Right cardiac atrium (tissue), 5 donors: ENCODE measurements around the gene GJC2. TPM values are rescaled to one million over a fixed set of nuclear protein-coding genes. Genes with fewer than 3 reads are reported as not detected.
"Not testable (repeated sequence)": the region's sequence is repeated elsewhere in the genome, so short reads cannot be mapped to it uniquely, and the experiment has no call there.

Experiments used
- ATAC-seq, 2 donors: fragments of 200-7000 bp; cut with Tn5 transposase; one replicate each; pipeline versions ENCODE4 v1.8.0 to v1.9.1; 2020; ENCODE audit warnings: moderate library complexity in 2 of 2, mild to moderate bottlenecking in 1 of 2
- DNase-seq, 3 donors: peaks; one replicate each; pipeline ENCODE4 v3.0.0-alpha.2; 2020
- H3K27ac ChIP-seq: one replicate; pipeline ENCODE4 v1.5.1; 2013; ENCODE audit warnings: mild to moderate bottlenecking, low read length, control low read depth, moderate library complexity
- H3K27me3 ChIP-seq: one replicate; pipeline ENCODE4 v1.6.1; 2013; ENCODE audit not compliant: control insufficient read depth, insufficient read depth
- H3K4me1 ChIP-seq: one replicate; pipeline ENCODE4 v1.6.1; 2013; ENCODE audit warnings: low read length; ENCODE audit not compliant: control insufficient read depth, insufficient read depth
- H3K4me3 ChIP-seq: one replicate; pipeline ENCODE4 v1.5.1; 2013; ENCODE audit warnings: low read length, control low read depth
- H3K9me3 ChIP-seq: one replicate; pipeline ENCODE4 v1.6.1; 2013; ENCODE audit warnings: low read length; ENCODE audit not compliant: control insufficient read depth
- WGBS: extraction: QIAGEN DNeasy Blood & Tissue Kit; methylation state at CpG from one replicate; pipeline ENCODE4 v1.1.7; 2013; 5-methylcytosine and 5-hydroxymethylcytosine counted together
- intact Hi-C, 4 donors: fragments of 100-400 bp; cut with DNase I; formaldehyde crosslinking; loops; one replicate each; pipeline versions ENCODE4 v1.11.0 to v1.14.0; 2022 to 2023
- polyA plus RNA-seq: library from polyadenylated mRNA; stranded (reverse); fragments of 200-250 nt; gene quantifications from one replicate; pipeline ENCODE4 v1.2.3, GENCODE V29; 2013
- total RNA-seq, 4 donors: library from RNA; stranded (reverse); fragmentation: NEBNext Ultra II Directional; extraction: Animal tissue kit (Norgen Biotek cat#: 25700); gene quantifications; one replicate each; pipeline ENCODE4 v1.2.1, GENCODE V29; 2021
- donor health status: healthy with polysubstance abuse.
- donor health status: DM: no; HTN: yes; CAD: no.
- donor health status: DM: no; HTN: no; CAD: no.
- donor health status: DM: no; HTN: yes; CAD: no; lungs with severe emphysema.
- donor health status: DM: yes; HTN: yes; CAD: no.

GJC2 gene
- total and polyA plus RNA-seq, 5 donors: 1.2 to 2.2 (median 1.6) TPM

- ATAC-seq: no peak
- Histone ChIP-seq H3K27ac (no peak overlapping the region), H3K27me3 (no peaks in the 10 kb centered on the region), H3K9me3 (no peaks in the 10 kb centered on the region), H3K4me3 (no peak overlapping the region), H3K4me1 (peaks cover 2% of the 10 kb centered on the region)
- WGBS: 80% methylated on average over 2 of the region's 2 CpGs
- intact Hi-C loops: no loop called here
- no peak for DNase-seq
These were observed 19.6 kb downstream of the GJC2 start for GRCh38 chr1:228169345-228169744.

- ATAC-seq (no peak), DNase-seq (no peak)
- intact Hi-C loops: no loop called here
- WGBS: 84% methylated on average over 7 of the region's 7 CpGs
- Histone ChIP-seq H3K27me3 (no peaks in the 10 kb centered on the region), H3K4me3 (no peak overlapping the region), H3K4me1 (peaks cover 2% of the 10 kb centered on the region), H3K9me3 (no peaks in the 10 kb centered on the region), H3K27ac (no peak overlapping the region)
These were observed 20.9 kb downstream of the GJC2 start for GRCh38 chr1:228170666-228171065.

GRCh38 chr1:228171221-228171891 lies 21.6 kb downstream of the GJC2 start:
- no peaks in the 10 kb centered on the region for H3K9me3 ChIP-seq
- no peaks in the 10 kb centered on the region for H3K27me3 ChIP-seq
- H3K27ac ChIP-seq: no peak overlapping the region
- DNase-seq (no peak), ATAC-seq (no peak)
- whole genome bisulfite sequencing: 78% methylated on average over 10 of the region's 10 CpGs
- H3K4me1 ChIP-seq: peaks cover 2% of the 10 kb centered on the region
- no peak overlapping the region for H3K4me3 ChIP-seq
- intact Hi-C loops: no loop called here

- Histone ChIP-seq H3K27me3 (no peaks in the 10 kb centered on the region), H3K4me1 (no peaks in the 10 kb centered on the region), H3K27ac (no peak overlapping the region), H3K4me3 (no peak overlapping the region), H3K9me3 (no peaks in the 10 kb centered on the region)
- 85% methylated on average over 21 of the region's 21 CpGs for WGBS
- DNase-seq (no peak), ATAC-seq (no peak)
- intact Hi-C loops: no loop called here
These were observed 23.1 kb downstream of the GJC2 start for GRCh38 chr1:228172591-228173527.

GRCh38 chr1:228173528-228174481 lies 24.1 kb downstream of the GJC2 start:
- 70% methylated on average over 31 of the region's 69 CpGs for WGBS
- intact Hi-C loops, H3K4me3 ChIP-seq, H3K27me3 ChIP-seq, H3K4me1 ChIP-seq, H3K9me3 ChIP-seq, H3K27ac ChIP-seq: not testable (repeated sequence)
- peak in 1 of 2 donors; percentile 17 for ATAC-seq
- DNase-seq: peak in 1 of 3 donors; percentile 34

- DNase-seq: peak in 1 of 3 donors; percentile 29
- Histone ChIP-seq H3K4me1 (no peaks in the 10 kb centered on the region), H3K4me3 (no peak overlapping the region), H3K27me3 (no peaks in the 10 kb centered on the region), H3K9me3 (no peaks in the 10 kb centered on the region), H3K27ac (no peak overlapping the region)
- peak; percentile 9 to 20 for ATAC-seq
- 93% methylated on average over 52 of the region's 52 CpGs for WGBS
- intact Hi-C loops: no loop called here
These were observed 25.0 kb downstream of the GJC2 start for GRCh38 chr1:228174482-228175315.

- ATAC-seq (no peak), DNase-seq (no peak)
- Histone ChIP-seq H3K9me3 (no peaks in the 10 kb centered on the region), H3K4me1 (no peaks in the 10 kb centered on the region), H3K27ac (no peak overlapping the region), H3K27me3 (no peaks in the 10 kb centered on the region), H3K4me3 (no peak overlapping the region)
- WGBS: 91% methylated on average over 18 of the region's 18 CpGs
- intact Hi-C loops: no loop called here
These were observed 25.7 kb downstream of the GJC2 start for GRCh38 chr1:228175316-228176023.

GRCh38 chr1:228176024-228176395 lies 26.3 kb downstream of the GJC2 start:
- H3K27ac ChIP-seq: no peak overlapping the region
- ATAC-seq: no peak
- no peaks in the 10 kb centered on the region for H3K4me1 ChIP-seq
- no peak overlapping the region for H3K4me3 ChIP-seq
- DNase-seq: no peak
- H3K27me3 ChIP-seq: no peaks in the 10 kb centered on the region
- H3K9me3 ChIP-seq: no peaks in the 10 kb centered on the region
- intact Hi-C loops: no loop called here
- WGBS: 94% methylated on average over 4 of the region's 4 CpGs

- H3K27ac ChIP-seq: no peak overlapping the region
- no peak overlapping the region for H3K4me3 ChIP-seq
- no peaks in the 10 kb centered on the region for H3K27me3 ChIP-seq
- no peaks in the 10 kb centered on the region for H3K4me1 ChIP-seq
- no peaks in the 10 kb centered on the region for H3K9me3 ChIP-seq
- intact Hi-C loops: no loop called here
- no peak for DNase-seq
- WGBS: 90% methylated on average over 19 of the region's 19 CpGs
- ATAC-seq: peak in 1 of 2 donors; percentile 38
These were observed 26.9 kb downstream of the GJC2 start for GRCh38 chr1:228176461-228177182.
